GM19452 (cell line): ENCODE results near the gene COPB2.

Source experiments
- ATAC-seq: cut with Tn5 transposase; IDR thresholded peaks from one replicate; pipeline ENCODE4 v1.9.1; 2021; ENCODE audit not compliant: unreplicated experiment

Gene COPB2

DNA sequence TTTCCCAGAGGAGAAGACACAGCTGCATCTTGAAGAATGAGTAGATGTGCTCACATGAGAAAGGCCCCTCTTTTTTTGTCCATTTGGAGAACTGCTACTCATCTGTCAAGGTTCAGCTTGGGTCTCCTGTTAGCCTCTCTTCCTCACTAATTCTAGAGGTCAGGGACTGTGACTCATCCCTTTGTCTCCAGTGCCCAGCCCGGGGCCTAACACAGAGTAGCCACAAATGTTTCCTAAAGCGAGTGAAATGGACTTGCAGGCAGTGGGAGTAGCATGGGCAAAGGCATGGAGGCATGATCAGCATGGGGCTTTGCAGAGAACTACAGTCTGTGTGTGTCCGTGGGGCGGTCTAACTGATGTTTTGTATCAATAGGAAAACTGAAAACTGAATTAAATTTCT lies 79.6 kb downstream of the COPB2 start:
- no peak for ATAC-seq

DNA sequence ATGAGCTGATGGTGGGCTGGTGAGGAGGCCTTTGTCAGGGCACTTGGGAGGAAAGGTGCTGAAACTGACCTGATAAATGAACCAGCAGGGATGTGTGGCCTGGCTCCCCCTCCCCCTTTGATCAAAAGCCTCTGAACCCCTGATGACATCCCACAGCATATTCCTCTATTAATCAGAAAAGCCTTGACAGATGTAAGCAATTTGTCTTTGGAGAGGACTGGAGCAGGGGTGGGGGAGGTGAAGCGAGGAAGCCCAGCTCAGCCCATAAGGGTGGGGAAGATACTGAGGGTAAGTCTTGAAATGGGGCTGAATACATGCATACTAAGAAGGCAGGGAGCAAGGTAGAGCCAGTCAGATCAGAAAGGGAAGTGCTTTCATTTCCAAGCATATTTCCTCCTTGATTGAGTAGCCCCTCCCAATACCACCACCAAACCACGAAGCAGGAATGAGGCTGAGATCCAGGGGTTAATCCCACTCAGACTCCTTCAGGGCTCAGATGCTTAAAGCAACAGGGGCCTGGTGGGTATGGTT lies 80.3 kb downstream of the COPB2 start:
- no peak for ATAC-seq

DNA sequence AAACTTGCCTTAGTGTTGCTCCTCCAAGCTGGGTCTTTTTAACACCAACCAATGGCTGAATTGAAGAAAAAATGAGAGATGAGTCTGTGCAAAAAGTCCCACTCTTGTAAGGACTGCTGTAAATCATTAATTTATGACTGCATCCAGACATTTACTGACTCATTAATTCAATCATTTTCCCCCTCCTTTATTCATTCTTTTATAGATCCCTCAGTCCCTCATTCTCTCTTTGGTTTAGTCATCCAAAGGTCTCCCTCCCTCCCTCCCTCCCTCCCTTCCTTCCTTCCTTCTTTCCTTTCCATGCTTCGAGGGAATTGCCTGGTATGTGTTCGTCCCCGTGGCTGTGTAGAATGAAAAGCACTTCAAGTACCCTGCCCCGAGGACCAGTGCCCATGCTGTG lies 80.9 kb downstream of the COPB2 start:
- no peak for ATAC-seq

DNA sequence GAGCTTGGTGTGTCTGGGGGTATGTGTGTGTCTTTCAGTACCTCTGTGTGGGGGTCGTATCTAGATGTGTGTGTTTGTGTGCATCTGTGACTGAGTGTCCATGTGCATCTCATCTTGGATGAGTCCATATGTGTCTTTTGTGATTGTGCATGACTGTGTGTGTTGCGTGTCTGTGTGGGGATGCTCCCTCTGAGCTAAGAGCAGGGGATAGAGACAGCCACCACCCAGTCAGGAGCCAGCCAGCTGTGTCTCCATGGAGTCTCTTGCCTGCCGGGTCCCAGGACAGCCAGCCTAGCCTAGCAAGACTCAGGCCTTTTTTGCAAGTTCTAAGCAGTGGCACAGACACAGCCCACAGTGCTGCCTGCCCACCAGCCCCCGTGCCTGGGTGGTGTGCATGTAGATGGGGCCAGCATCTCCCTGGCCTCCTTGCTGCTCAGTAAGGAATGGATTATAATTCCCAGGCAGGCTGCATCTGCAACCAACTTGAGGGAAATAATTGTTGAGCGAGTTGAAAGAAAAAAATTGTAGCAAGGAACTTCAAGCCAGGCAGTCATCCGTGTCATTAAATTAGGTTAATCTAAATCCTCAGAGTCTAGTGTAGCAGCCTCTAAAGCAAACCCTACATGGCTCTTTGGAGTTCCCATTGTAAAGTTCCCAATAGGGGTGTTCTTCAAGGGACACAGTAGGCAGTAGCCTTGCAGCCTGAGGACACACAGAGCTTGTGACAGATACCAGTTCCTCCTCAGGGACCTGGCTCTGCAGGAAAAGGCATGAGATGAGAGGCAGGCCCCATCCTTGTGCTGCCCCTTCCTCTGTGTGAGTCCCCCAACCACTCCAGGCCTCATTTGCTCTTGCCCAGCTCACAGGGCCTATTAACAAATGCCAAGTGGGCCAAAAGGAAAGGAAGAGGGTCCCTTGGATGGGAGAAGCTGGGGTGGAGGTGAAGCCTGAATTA lies 81.6 kb downstream of the COPB2 start:
- ATAC-seq: no peak
